Measurements from ENCODE around the gene TANGO6. TPM values are rescaled to one million over a fixed set of nuclear protein-coding genes. Genes with fewer than 3 reads are reported as not detected.
A peak's percentile ranks its signal among the peaks of the same experiment; 100 is the strongest.
"Not testable (repeated sequence)": the region's sequence is repeated elsewhere in the genome, so short reads cannot be mapped to it uniquely, and the experiment has no call there.

Gene TANGO6
- 10 to 100 TPM in 1 of 2 donors, 1 to 10 TPM in 1; 9.5 to 12.4 TPM for total RNA-seq
- long read RNA-seq, full-length matches to known transcripts: 8 of 11 reads
- long read RNA-seq, partial matches to known transcripts: 2 of 11 reads
- long read RNA-seq, other reads (novel, unspliced or antisense): 1 of 11 reads

DNA sequence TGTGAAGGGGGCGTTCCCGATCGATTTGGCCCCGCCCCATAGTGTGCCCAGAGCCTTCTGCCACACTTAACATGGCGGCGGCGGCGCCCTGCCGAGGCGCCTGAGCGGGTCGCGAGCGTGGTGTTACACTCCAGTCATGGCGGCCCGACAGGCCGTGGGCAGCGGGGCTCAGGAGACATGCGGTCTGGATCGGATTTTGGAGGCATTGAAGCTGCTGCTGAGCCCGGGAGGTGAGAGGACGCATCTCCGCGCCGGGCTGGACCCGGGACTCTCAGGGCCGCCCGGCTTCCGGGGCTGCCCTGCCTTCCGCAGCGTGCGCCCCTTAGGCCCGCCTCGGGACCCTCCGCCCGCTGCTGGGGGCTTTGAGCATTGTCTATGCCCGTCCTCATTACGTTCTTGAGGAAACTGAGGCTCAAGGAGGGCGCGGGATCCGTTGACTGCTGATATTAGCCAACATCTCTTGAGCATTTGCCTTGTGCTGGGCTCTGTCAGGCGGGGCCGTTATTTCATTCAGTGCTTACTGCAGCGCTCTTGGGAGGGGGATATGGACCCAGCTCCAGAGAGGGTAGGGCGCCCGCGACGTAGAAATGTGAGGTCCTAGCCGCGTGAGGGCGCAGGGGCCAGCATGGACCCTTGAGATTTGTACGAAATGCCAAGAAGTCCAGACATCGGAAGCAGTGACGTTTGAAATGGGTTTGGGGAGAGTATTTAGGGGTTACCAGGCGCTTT lies at the start of gene TANGO6:
Gene TANGO6 (plus strand): TSS at position 50 of the 729 bp plus-strand sequence. CDS start 87 bp downstream, at position 137.
- peak; percentile 90 for DNase-seq
- intact Hi-C loops (cut with DNase I): loop anchor here in 1 of 2 donors (2.0 kb wide), 1 partner anchor 315 kb away; no protein-coding TSS in a partner anchor
- peak; percentile 99 for ATAC-seq

DNA sequence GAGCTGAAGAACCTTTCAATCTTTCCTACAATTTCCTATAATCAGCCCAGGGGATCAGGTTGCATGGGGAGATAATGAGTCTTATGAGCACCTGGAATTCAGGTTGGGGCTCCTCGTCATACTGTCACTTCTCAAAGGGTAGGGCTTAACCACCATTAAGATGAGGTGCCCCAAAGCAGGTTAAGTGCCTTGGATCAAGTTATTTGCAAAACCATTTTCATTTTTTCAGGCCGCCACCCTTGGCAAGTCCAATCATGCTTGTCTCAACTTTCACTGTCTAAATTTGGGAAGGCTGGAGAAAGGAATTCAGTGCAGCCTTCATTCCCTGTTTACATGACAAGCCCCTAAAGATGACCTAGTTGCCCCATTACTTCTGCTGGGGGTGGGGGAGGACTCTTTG lies 44.9 kb upstream of the TANGO6 start:
- intact Hi-C loops (cut with DNase I): no loop called here
- DNase-seq (no peak), ATAC-seq (no peak)

DNA sequence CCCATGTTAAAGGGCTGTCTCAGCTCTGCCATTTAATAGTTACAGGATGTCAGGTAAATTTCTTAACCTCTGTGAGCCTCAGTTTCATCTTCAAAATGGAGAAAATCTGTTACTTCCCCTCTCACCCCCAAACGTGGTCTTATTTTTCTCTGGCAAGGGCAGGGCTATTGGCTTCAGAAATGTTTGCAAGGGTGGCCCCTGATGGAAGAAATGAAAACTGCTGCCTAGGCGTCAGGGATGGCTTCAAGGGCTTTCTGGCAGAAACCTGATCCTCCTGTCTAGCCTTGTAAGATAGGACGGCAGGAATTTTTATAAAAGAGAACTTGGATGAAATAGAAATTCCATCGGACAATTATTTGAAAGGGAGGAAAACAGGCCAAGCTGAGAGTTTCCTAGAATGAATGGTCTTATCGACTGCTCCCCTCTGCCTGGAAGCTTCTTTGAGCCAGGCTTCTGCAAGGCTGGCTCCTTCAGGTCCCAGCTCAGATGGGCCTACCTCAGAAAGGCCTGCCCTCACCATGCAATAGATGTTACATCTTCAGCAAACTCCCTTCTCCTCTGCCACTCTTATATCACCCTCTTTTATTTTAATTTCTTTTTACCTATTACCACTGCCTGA lies 43.0 kb upstream of the TANGO6 start:
- ATAC-seq (peak; percentile 86 to 92), DNase-seq (peak; percentile 31)
- intact Hi-C loops (cut with DNase I): loop anchor here in 1 of 2 donors (2.0 kb wide), 1 partner anchor 272 kb away; no protein-coding TSS in a partner anchor

DNA sequence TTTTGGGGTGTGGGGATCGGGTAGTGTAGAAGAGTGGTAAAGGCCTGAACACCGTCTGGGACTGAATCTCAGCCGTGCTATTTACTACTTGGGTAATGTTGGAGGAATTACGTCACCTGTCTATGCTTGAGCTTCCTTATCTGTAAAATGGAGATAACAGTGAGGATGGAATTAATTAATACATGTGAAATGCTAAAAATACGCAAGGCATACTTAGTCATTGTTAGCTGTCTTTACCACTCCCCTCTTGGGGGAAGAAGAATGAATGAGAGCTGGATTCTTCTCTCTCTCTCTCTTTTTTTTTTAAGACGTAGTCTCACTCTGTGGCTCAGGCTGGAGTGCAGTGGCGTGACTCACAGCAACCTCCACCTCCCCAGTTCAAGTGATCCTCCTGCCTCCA lies 41.1 kb upstream of the TANGO6 start:
- intact Hi-C loops (cut with DNase I): no loop called here
- ATAC-seq (peak; percentile 38 to 93), DNase-seq (no peak)

GRCh38 chr16:68806422-68806821 lies 36.9 kb upstream of the TANGO6 start:
- ATAC-seq: no peak
- no peak for DNase-seq
- intact Hi-C loops (cut with DNase I): no loop called here

DNA sequence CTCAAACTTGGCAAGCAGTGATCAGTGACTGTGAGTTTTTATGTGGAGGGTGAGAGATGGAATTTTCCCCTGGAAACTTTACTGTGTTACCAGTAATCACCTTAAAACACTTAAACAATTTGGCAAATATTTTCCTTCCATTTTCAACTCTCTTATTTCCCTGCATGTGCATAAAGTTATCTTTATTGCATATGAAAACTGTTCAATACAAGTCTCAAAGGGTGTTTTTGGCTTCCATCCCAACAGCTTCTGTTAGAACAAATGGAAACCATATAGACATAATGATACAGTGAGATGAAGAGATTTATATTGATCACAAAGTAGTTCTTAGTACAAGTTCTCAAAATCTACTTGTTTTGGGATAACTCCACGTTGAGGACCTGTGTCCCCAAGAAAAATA lies 36.4 kb upstream of the TANGO6 start:
- DNase-seq (no peak), ATAC-seq (no peak)
- intact Hi-C loops (cut with DNase I): no loop called here

- DNase-seq (no peak), ATAC-seq (no peak)
- intact Hi-C loops (cut with DNase I): no loop called here
These were observed 28.8 kb upstream of the TANGO6 start for GRCh38 chr16:68814516-68814915.

- intact Hi-C loops (cut with DNase I): no loop called here
- no peak for ATAC-seq
These were observed 19.8 kb upstream of the TANGO6 start for GRCh38 chr16:68823401-68824135.

DNA sequence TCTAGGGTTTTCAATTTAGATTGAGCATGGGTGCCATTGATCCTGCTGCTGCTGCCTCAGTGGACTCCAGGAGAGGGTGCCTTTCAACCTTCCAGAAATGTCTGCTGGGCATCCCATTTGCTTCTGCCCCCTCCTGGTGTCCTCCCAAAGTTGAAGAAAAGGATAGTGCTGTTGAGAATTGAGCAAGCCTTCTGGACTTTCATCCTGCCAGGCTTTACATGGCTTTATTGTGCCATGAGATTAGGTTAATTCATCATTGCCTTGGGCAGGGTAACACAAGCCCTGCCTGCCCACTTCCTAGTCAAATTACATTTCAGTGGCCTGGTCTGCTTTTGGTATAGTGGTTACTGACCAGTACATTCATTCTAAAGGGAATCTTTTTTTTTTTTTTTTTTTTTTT lies 17.9 kb upstream of the TANGO6 start:
- intact Hi-C loops (cut with DNase I): no loop called here
- DNase-seq (no peak), ATAC-seq (no peak)

More at GRCh38 chr16:68823401-68824135, 19.8 kb upstream of the TANGO6 start:
- DNase-seq: no peak

- peak in 1 of 2 donors; percentile 53 for ATAC-seq
- intact Hi-C loops (cut with DNase I): no loop called here
- no peak for DNase-seq
These were observed 16.7 kb upstream of the TANGO6 start for GRCh38 chr16:68826652-68827051.

- ATAC-seq: no peak
- DNase-seq: no peak
- intact Hi-C loops (cut with DNase I): no loop called here
These were observed 10.1 kb upstream of the TANGO6 start for GRCh38 chr16:68833251-68833650.

- intact Hi-C loops (cut with DNase I): no loop called here
- ATAC-seq: no peak
- DNase-seq: no peak
These were observed 8.8 kb upstream of the TANGO6 start for GRCh38 chr16:68834550-68834949.

DNA sequence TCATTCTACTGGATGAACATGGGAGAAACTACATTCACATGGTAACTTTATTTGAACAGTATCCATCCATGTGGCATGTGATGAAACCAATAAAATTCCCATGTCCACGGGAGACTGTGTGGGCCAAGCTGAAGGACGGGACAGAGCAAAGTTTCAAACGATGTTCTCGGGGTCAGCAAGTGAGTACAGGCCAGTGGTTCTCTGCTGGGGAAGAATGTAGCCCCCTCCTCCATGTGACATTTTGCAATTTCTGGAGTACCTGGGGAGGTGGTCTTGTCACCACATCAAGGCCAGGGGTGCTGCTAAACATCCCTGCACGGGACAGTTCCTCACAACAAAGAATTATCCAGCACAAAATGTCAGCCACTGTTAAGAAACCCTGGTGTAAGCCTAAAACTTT lies 7.4 kb upstream of the TANGO6 start:
- DNase-seq: no peak
- intact Hi-C loops (cut with DNase I): no loop called here

GRCh38 chr16:68839831-68840230 lies 3.5 kb upstream of the TANGO6 start:
- intact Hi-C loops (cut with DNase I): no loop called here
- DNase-seq: no peak
- ATAC-seq: no peak

More for the DNA sequence above, 7.4 kb upstream of the TANGO6 start:
- ATAC-seq: no peak

DNA sequence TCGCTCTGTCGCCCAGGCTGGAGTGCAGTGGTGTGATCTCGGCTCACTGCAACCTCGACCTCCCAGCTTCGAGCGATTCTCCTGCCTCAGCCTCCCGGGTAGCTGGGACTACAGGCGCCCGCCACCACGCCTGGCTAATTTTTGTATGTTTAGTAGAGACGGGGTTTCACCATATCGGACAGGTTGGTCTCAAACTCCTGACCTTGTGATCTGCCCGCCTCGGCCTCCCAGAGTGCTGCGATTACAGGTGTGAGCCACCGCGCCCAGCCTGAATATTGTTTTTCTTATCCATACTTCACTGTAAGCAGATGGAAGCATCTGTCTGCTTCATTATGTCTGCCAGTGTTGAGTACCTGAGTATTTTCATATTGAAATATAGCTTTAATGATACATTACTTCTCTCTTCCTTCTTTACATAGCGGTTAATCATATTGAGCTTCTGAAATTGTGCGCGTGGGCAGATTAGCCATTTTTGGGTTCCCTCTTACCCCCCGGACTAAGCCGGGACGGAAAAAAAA lies 308 bp upstream of the TANGO6 start:
- ATAC-seq, DNase-seq: not testable (repeated sequence)
- intact Hi-C loops (cut with DNase I): loop anchor here in 1 of 2 donors (2.0 kb wide), 1 partner anchor 314 kb away; no protein-coding TSS in a partner anchor

GRCh38 chr16:68844211-68844564 lies 857 bp downstream of the TANGO6 start:
- DNase-seq (no peak), ATAC-seq (no peak)
- intact Hi-C loops (cut with DNase I): no loop called here

- intact Hi-C loops (cut with DNase I): no loop called here
- no peak for ATAC-seq
These were observed 5.5 kb downstream of the TANGO6 start for GRCh38 chr16:68848786-68849185.

GRCh38 chr16:68850481-68850880 lies 7.2 kb downstream of the TANGO6 start:
- ATAC-seq: no peak
- intact Hi-C loops (cut with DNase I): no loop called here
- no peak for DNase-seq

More at GRCh38 chr16:68848786-68849185, 5.5 kb downstream of the TANGO6 start:
- no peak for DNase-seq

DNA sequence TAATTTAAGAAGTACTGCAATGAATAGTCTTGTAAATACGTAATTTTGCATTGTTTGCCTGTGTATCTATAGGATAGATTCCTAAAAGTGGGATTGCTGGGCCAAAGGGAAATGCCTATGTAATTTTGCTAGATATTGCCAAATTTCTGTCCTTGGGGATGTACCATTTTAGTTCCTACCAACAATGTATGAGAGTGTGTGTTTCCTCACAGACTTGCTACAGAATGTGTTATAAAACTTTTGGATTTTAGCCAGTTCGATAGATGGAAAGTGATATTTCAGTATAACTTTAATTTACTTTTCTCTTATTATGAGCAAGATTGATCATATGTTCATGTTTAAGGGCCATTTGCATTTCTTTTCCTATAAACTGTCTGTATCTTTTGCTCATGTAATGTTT lies 8.3 kb downstream of the TANGO6 start:
- intact Hi-C loops (cut with DNase I): no loop called here

More for the DNA sequence above, 8.3 kb downstream of the TANGO6 start:
- ATAC-seq (no peak), DNase-seq (no peak)

All from left cardiac atrium (tissue), 4 donors.